Measurements from ENCODE around the gene GALR2. TPM values are rescaled to one million over a fixed set of nuclear protein-coding genes. Genes with fewer than 3 reads are reported as not detected.
A peak's percentile ranks its signal among the peaks of the same experiment; 100 is the strongest.

Gene GALR2
- total RNA-seq, 1 experiment from 2014 or later, result not detected

DNA sequence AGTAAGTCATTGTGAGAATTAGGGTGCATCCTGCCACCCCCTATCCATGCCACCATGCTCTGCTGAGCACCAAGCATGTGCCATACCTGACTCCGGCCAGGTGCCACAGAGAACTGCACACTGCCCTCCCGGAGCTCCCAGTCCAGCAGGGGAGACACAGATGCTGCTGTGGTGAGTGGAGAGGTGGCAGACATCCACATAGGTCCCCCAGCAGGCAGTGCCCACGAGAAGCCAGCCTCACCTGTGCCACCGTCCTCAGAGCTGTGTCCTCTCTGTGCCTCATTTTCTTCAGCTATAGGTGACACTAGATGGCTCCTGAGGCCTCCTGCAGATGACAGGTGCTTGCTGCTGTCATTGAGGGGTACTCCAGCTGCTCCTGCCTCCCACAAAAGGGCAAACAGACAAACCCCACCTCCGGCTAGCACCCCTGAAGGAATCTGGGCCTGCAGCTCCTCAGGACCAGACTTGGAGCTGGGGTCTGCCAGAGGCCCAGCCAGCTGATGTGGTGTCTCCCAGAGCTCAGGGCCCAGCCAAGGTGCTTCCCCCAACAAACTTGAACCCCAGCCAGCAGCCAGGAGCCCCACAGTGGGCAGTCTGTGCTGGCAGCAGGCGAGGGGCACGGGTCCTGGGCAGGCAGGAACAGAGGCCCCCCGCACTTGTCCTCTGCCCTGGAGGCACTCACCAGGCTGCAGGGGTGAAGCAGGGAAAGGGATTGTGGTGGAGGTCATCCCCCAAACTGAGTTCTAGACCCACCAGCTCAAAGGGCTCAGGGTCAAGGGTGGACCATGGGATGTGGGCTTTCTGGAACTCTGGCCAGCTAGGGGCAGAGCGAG, 49.4 kb downstream of the GALR2 start:
- no peak for DNase-seq (ENCODE audit: low spot score)
- intact Hi-C loops (cut with micrococcal nuclease; ENCODE audit: unreplicated experiment), result no loop called here
- ChIA-PET POLR2A (ENCODE audit: low non-redundant PET) (no interaction called here), CTCF (interaction anchor here (0.6 to 1.7 kb wide), 3 partner anchors 24 to 58 kb away, joined by 3 to 10 read pairs (median 4); no protein-coding TSS in a partner anchor)
- Histone ChIP-seq H3K36me3 (ENCODE audit: insufficient read depth, low read length, poor library complexity, severe bottlenecking) (no peaks in the 10 kb centered on the region), H3K9me3 (ENCODE audit: low read depth, low read length, poor library complexity, severe bottlenecking) (no peaks in the 10 kb centered on the region), H3K27ac (ENCODE audit: low read depth, low read length, poor library complexity, severe bottlenecking) (no peak overlapping the region), H3K4me1 (ENCODE audit: insufficient read depth, low read length, poor library complexity, severe bottlenecking) (no peaks in the 10 kb centered on the region), H3K4me3 (ENCODE audit: low read depth, low read length, poor library complexity, severe bottlenecking) (no peak overlapping the region), H3K27me3 (replicated peaks; ENCODE audit: insufficient read depth, low read depth, low read length, poor library complexity) (no peaks in the 10 kb centered on the region)
- TF ChIP-seq, protein P1, sequence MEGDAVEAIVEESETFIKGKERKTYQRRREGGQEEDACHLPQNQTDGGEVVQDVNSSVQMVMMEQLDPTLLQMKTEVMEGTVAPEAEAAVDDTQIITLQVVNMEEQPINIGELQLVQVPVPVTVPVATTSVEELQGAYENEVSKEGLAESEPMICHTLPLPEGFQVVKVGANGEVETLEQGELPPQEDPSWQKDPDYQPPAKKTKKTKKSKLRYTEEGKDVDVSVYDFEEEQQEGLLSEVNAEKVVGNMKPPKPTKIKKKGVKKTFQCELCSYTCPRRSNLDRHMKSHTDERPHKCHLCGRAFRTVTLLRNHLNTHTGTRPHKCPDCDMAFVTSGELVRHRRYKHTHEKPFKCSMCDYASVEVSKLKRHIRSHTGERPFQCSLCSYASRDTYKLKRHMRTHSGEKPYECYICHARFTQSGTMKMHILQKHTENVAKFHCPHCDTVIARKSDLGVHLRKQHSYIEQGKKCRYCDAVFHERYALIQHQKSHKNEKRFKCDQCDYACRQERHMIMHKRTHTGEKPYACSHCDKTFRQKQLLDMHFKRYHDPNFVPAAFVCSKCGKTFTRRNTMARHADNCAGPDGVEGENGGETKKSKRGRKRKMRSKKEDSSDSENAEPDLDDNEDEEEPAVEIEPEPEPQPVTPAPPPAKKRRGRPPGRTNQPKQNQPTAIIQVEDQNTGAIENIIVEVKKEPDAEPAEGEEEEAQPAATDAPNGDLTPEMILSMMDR (conservative IDR thresholded peaks at IDR 0.05; ENCODE audit: low read depth, low read length), result no peak
- no peak for TF ChIP-seq EZH2 (IDR thresholded peaks at IDR 0.05; ENCODE audit: borderline replicate concordance, low read depth, low read length, poor library complexity, severe bottlenecking)
- no TSS peak for BruUV-seq (replicated peaks)

DNA sequence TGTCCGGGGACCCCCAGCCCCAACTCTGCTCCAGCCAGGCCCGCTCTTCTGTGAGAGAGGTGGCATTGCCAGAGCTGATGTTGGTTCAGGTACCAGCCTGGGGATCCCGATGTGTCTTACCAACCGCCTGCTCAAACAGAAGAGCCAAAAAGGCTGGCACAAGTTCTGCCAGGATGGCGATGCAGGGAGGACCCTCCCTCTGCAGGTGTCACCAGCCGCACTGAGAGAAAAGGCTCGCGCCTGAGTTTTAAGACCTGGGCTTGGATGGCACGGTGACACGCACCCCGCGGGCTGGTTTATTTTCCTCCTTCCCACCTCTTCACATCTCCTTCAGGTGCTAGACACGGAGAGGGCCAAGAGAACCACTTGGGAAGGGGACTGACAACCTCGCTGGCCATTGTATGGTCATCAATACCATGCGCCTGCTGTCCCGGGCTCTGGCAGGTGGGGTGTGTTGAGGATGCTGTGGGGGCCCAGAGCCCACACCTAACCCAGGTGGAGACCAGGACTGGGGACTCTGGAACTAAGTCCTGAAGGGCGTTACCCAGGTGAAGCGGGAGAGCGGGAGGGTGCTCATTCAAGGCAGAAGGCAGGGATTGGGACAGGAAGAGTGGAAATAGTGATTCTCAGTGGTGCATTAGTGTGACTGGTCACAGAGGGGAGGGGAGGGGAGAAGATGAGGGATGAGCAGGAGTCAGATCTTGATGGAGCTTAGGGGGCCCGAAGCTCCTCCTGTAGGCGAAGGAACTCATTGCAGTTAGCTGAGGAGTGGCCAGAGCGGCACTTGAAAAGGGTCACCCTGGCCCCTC, 50.2 kb downstream of the GALR2 start:
- Histone ChIP-seq H3K36me3 (ENCODE audit: insufficient read depth, low read length, poor library complexity, severe bottlenecking) (no peaks in the 10 kb centered on the region), H3K4me1 (ENCODE audit: insufficient read depth, low read length, poor library complexity, severe bottlenecking) (no peaks in the 10 kb centered on the region), H3K4me3 (ENCODE audit: low read depth, low read length, poor library complexity, severe bottlenecking) (no peak overlapping the region), H3K27ac (ENCODE audit: low read depth, low read length, poor library complexity, severe bottlenecking) (no peak overlapping the region), H3K9me3 (ENCODE audit: low read depth, low read length, poor library complexity, severe bottlenecking) (no peaks in the 10 kb centered on the region), H3K27me3 (replicated peaks; ENCODE audit: insufficient read depth, low read depth, low read length, poor library complexity) (no peaks in the 10 kb centered on the region)
- no peak for TF ChIP-seq EZH2 (IDR thresholded peaks at IDR 0.05; ENCODE audit: borderline replicate concordance, low read depth, low read length, poor library complexity, severe bottlenecking)
- TF ChIP-seq, protein P1 (conservative IDR thresholded peaks at IDR 0.05; ENCODE audit: low read depth, low read length), result peak; percentile 47; the same call in 1 of the 2 replicates
- intact Hi-C loops (cut with micrococcal nuclease; ENCODE audit: unreplicated experiment), result no loop called here
- ChIA-PET POLR2A (ENCODE audit: low non-redundant PET) (no interaction called here), CTCF (interaction anchor here (0.6 to 1.7 kb wide), 4 partner anchors 24 to 124 kb away, joined by 3 to 6 read pairs (median 4); partner anchors contain the start of gene CDK3)
- BruUV-seq (replicated peaks), result no TSS peak
- peak; percentile 56 for DNase-seq (ENCODE audit: low spot score)

DNA sequence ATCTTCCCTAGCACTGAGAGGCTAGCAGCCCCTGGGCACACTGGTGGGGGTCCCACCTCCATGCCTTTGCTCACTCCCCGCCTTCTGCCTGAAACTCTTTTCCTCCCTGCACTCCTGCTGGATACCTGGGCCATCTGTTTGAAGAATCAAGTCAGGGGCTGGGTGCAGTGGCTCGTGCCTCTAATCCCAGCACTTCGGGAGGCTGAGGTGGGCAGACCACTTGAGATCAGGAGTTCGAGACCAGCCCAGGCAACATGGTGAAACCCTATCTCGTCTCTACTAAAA, 50.8 kb downstream of the GALR2 start:
- Histone ChIP-seq H3K36me3 (ENCODE audit: insufficient read depth, low read length, poor library complexity, severe bottlenecking) (no peaks in the 10 kb centered on the region), H3K27me3 (replicated peaks; ENCODE audit: insufficient read depth, low read depth, low read length, poor library complexity) (no peaks in the 10 kb centered on the region), H3K27ac (ENCODE audit: low read depth, low read length, poor library complexity, severe bottlenecking) (no peak overlapping the region), H3K4me3 (ENCODE audit: low read depth, low read length, poor library complexity, severe bottlenecking) (no peak overlapping the region), H3K4me1 (ENCODE audit: insufficient read depth, low read length, poor library complexity, severe bottlenecking) (no peaks in the 10 kb centered on the region), H3K9me3 (ENCODE audit: low read depth, low read length, poor library complexity, severe bottlenecking) (no peaks in the 10 kb centered on the region)
- DNase-seq (ENCODE audit: low spot score), result no peak
- intact Hi-C loops (cut with micrococcal nuclease; ENCODE audit: unreplicated experiment), result no loop called here
- no peak for TF ChIP-seq EZH2 (IDR thresholded peaks at IDR 0.05; ENCODE audit: borderline replicate concordance, low read depth, low read length, poor library complexity, severe bottlenecking)
- TF ChIP-seq, protein P1 (conservative IDR thresholded peaks at IDR 0.05; ENCODE audit: low read depth, low read length), result no peak
- no TSS peak for BruUV-seq (replicated peaks)
- ChIA-PET CTCF (interaction anchor here (0.6 to 1.7 kb wide), 3 partner anchors 56 to 125 kb away, joined by 3 to 6 read pairs (median 4); partner anchors contain the start of gene CDK3), POLR2A (ENCODE audit: low non-redundant PET) (no interaction called here)
